TTC549 (cell line): Measurements from ENCODE around the gene ZNF497.
"Not testable (repeated sequence)": the region's sequence is repeated elsewhere in the genome, so short reads cannot be mapped to it uniquely, and the experiment has no call there.

ENCODE experiments used
- FAIRE-seq: peaks from 2 replicates; lab custom pipeline; 2012; peaks lifted over from hg19 to GRCh38; lab: Jason Lieb, UNC

Gene ZNF497

GRCh38 chr19:58346961-58347929 lies 15.3 kb downstream of the ZNF497 start:
- FAIRE-seq = no peak

- no peak for FAIRE-seq
These were observed 17.0 kb downstream of the ZNF497 start for GRCh38 chr19:58345558-58345957.

- FAIRE-seq = no peak
These were observed 23.6 kb downstream of the ZNF497 start for GRCh38 chr19:58338825-58339558.

GRCh38 chr19:58338336-58338735 lies 24.2 kb downstream of the ZNF497 start:
- FAIRE-seq = no peak

GRCh38 chr19:58336820-58337219 lies 25.7 kb downstream of the ZNF497 start:
- FAIRE-seq = no peak

- FAIRE-seq = no peak
These were observed 26.3 kb downstream of the ZNF497 start for GRCh38 chr19:58336216-58336615.

- no peak for FAIRE-seq
These were observed 26.9 kb downstream of the ZNF497 start for GRCh38 chr19:58335630-58336029.

GRCh38 chr19:58334691-58335249 lies 27.8 kb downstream of the ZNF497 start:
- FAIRE-seq = no peak

- no peak for FAIRE-seq
These were observed 29.9 kb downstream of the ZNF497 start for GRCh38 chr19:58332697-58333096.

GRCh38 chr19:58330458-58330857 lies 32.1 kb downstream of the ZNF497 start:
- FAIRE-seq = no peak

GRCh38 chr19:58328999-58329398 lies 33.6 kb downstream of the ZNF497 start:
- no peak for FAIRE-seq

- FAIRE-seq = no peak
These were observed 35.4 kb downstream of the ZNF497 start, which contains the start of gene ZSCAN22 for GRCh38 chr19:58326914-58327726. Gene ZSCAN22 (plus strand): TSS chr19:58326994. CDS start chr19:58334803, 7,809 bp downstream.

- FAIRE-seq = no peak
These were observed 36.0 kb downstream of the ZNF497 start for GRCh38 chr19:58326501-58326913.

- no peak for FAIRE-seq
These were observed 37.1 kb downstream of the ZNF497 start for GRCh38 chr19:58325311-58326022.

- FAIRE-seq = no peak
These were observed 43.3 kb downstream of the ZNF497 start for GRCh38 chr19:58319241-58319640.

- no peak for FAIRE-seq
These were observed 44.3 kb downstream of the ZNF497 start for GRCh38 chr19:58318297-58318696.

- no peak for FAIRE-seq
These were observed 45.0 kb downstream of the ZNF497 start for GRCh38 chr19:58317476-58318072.

- FAIRE-seq = no peak
These were observed 47.0 kb downstream of the ZNF497 start for GRCh38 chr19:58315580-58315979.

- FAIRE-seq = no peak
These were observed 51.1 kb downstream of the ZNF497 start for GRCh38 chr19:58311345-58311865.

GRCh38 chr19:58310685-58311084 lies 51.9 kb downstream of the ZNF497 start:
- not testable (repeated sequence) for FAIRE-seq

GRCh38 chr19:58307736-58308135 lies 54.8 kb downstream of the ZNF497 start:
- no peak for FAIRE-seq
